Mesendoderm (in vitro differentiated cells): ENCODE results near the gene ABCA4. TPM values are rescaled to one million over a fixed set of nuclear protein-coding genes. Genes with fewer than 3 reads are reported as not detected.
"Not testable (repeated sequence)": the region's sequence is repeated elsewhere in the genome, so short reads cannot be mapped to it uniquely, and the experiment has no call there.

Experiments
- DNase-seq: peaks from one replicate; pipeline ENCODE4 v3.0.0; 2013
- H2AK5ac ChIP-seq: 2 replicates; pipeline ENCODE4 v1.6.1; 2013; ENCODE audit warnings: low read length, inconsistent platforms
- H2BK120ac ChIP-seq: 2 replicates; pipeline ENCODE4 v1.6.1; 2013; ENCODE audit warnings: low read depth, mild to moderate bottlenecking, low read length, moderate library complexity, mixed read lengths
- H2BK15ac ChIP-seq: replicated peaks from 2 replicates; pipeline ENCODE4 v1.6.1; 2013; ENCODE audit warnings: low read depth, mild to moderate bottlenecking, moderate library complexity
- H2BK5ac ChIP-seq: 2 replicates; pipeline ENCODE4 v1.6.1; 2013; ENCODE audit warnings: low read length, inconsistent platforms
- H3K18ac ChIP-seq: 2 replicates; pipeline ENCODE4 v1.6.1; 2013; ENCODE audit warnings: mild to moderate bottlenecking, low read length, mixed read lengths
- H3K23ac ChIP-seq: one replicate; pipeline ENCODE4 v1.6.1; 2013; ENCODE audit warnings: low read length
- H3K27ac ChIP-seq: 2 replicates; pipeline ENCODE4 v1.5.1; 2013; ENCODE audit warnings: low read depth, mild to moderate bottlenecking, inconsistent platforms, low read length, moderate library complexity
- H3K27me3 ChIP-seq: 2 replicates; pipeline ENCODE4 v1.6.1; 2013; ENCODE audit warnings: low read length, control low read depth, mild to moderate bottlenecking, inconsistent platforms; ENCODE audit not compliant: insufficient read depth, poor library complexity
- H3K36me3 ChIP-seq: 2 replicates; pipeline ENCODE4 v1.6.1; 2013; ENCODE audit warnings: low read length, inconsistent platforms; ENCODE audit not compliant: control insufficient read depth, insufficient read depth
- H3K4ac ChIP-seq: one replicate; pipeline ENCODE4 v1.6.1; 2013; ENCODE audit warnings: low read depth, mild to moderate bottlenecking, low read length, moderate library complexity
- H3K4me1 ChIP-seq: 2 replicates; pipeline ENCODE4 v1.6.1; 2013; ENCODE audit warnings: low read depth, low read length, inconsistent platforms; ENCODE audit not compliant: control insufficient read depth
- H3K4me2 ChIP-seq: 2 replicates; pipeline ENCODE4 v1.6.1; 2013; ENCODE audit warnings: low read length
- H3K4me3 ChIP-seq: 2 replicates; pipeline ENCODE4 v1.5.1; 2013; ENCODE audit warnings: mild to moderate bottlenecking, low read length
- H3K56ac ChIP-seq: one replicate; pipeline ENCODE4 v1.6.1; 2013; ENCODE audit warnings: low read length
- H3K79me1 ChIP-seq: 2 replicates; pipeline ENCODE4 v1.6.1; 2013; ENCODE audit warnings: low read length, inconsistent platforms
- H3K79me2 ChIP-seq: 2 replicates; pipeline ENCODE4 v1.6.1; 2013; ENCODE audit warnings: mild to moderate bottlenecking, low read length; ENCODE audit not compliant: control insufficient read depth, insufficient read depth
- H3K9ac ChIP-seq: 2 replicates; pipeline ENCODE4 v1.6.1; 2013; ENCODE audit warnings: low read length, inconsistent platforms
- H4K5ac ChIP-seq: one replicate; pipeline ENCODE4 v1.6.1; 2013; ENCODE audit warnings: low read length
- H4K8ac ChIP-seq: one replicate; pipeline ENCODE4 v1.6.1; 2013; ENCODE audit warnings: low read depth, mild to moderate bottlenecking, control low read depth, low read length, moderate library complexity
- WGBS: extraction: QIAGEN DNeasy Blood & Tissue Kit; methylation state at CpG from one replicate; pipeline ENCODE4 v1.1.7; 2013; ENCODE audit warnings: low lambda C conversion rate, missing lambda C conversion rate; ENCODE audit not compliant: insufficient coverage; ENCODE audit errors: extremely low coverage; 5-methylcytosine and 5-hydroxymethylcytosine counted together
- polyA plus RNA-seq, 2 experiments: library from polyadenylated mRNA; stranded (reverse); fragments of 200-250 nt; gene quantifications; one replicate each; pipeline ENCODE4 v1.2.3, GENCODE V29; 2013

ABCA4 gene
- polyA plus RNA-seq (2013, experiment 1 of 2): 0.17 TPM
- 0.07 TPM for polyA plus RNA-seq (2013, experiment 2 of 2)

DNA sequence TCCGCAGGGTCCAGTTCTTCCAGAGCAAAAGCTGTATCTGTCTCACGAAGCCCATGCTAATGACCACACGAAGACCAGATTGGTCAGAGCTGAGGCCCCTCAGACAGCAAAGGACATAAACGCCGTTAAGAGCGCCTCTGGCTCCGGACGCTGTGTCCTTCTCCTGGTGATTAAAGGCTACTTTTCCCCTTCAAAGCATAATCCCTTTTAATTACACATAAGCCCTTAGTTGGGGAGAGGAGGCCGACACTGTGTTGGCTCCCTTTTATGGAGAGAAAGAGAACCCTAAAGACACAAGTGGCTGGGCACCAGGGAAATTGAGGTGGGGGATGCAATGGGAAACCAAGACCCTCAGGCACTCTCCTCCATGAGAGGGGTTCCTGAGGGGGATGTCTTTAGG lies at the start of gene ABCA4:
Gene ABCA4, minus strand, starts transcription at position 158 of the 400 bp plus-strand sequence. Its CDS starts 103 bp downstream, at position 55.
- peaks cover 9% of the 10 kb centered on the region for H3K4me1 ChIP-seq
- WGBS: no CpG with 5 or more reads among the region's 9 CpGs

DNA sequence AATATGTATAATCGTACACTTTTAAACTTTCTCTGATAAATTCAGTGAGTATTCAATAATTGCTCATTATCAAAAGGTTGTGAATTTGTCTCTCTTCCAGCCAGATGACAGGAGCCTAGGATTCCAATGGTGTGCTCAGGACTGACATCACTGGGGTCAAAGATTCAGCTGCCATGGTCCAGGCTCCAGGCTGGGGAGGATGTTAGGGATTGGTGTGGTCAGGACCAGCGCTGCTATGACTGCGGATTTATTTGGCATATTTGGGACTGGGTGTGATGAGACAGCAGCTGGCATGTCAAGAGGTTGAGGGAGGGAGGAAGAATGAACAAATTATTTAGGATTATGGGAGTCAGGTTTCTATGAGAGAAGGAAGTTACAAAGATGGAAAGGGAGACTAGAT lies 48.2 kb upstream of the ABCA4 start:
- H3K79me2 ChIP-seq: no peaks in the 10 kb centered on the region
- no peak overlapping the region for H3K23ac ChIP-seq
- no peaks in the 10 kb centered on the region for H3K79me1 ChIP-seq
- H2AK5ac ChIP-seq: no peak overlapping the region
- H3K56ac ChIP-seq: no peak overlapping the region
- no peak overlapping the region for H3K4me2 ChIP-seq
- H4K8ac ChIP-seq: no peak overlapping the region
- H3K27me3 ChIP-seq: no peaks in the 10 kb centered on the region
- no peak overlapping the region for H2BK5ac ChIP-seq
- H3K27ac ChIP-seq: no peak overlapping the region
- H2BK15ac ChIP-seq: no peak overlapping the region
- H4K5ac ChIP-seq: no peak overlapping the region
- DNase-seq: no peak
- no peak overlapping the region for H3K9ac ChIP-seq
- H3K36me3 ChIP-seq: peaks cover 4% of the 10 kb centered on the region
- H3K4me1 ChIP-seq: no peaks in the 10 kb centered on the region
- H3K18ac ChIP-seq: no peak overlapping the region
- 100% methylated on average over 1 of the region's 3 CpGs for WGBS
- no peak overlapping the region for H3K4ac ChIP-seq
- H2BK120ac ChIP-seq: no peak overlapping the region
- no peak overlapping the region for H3K4me3 ChIP-seq

More for the DNA sequence above, at the start of gene ABCA4:
- Histone ChIP-seq H3K56ac (no peak within 1 kb of the TSS), H2AK5ac (no peak within 1 kb of the TSS), H3K27me3 (no peaks in the 10 kb centered on the region), H3K4me3 (no peak within 1 kb of the TSS), H3K79me1 (no peaks in the 10 kb centered on the region), H2BK5ac (no peak within 1 kb of the TSS), H4K8ac (no peak within 1 kb of the TSS), H2BK15ac (no peak within 1 kb of the TSS), H3K79me2 (no peaks in the 10 kb centered on the region), H3K4me2 (no peak within 1 kb of the TSS), H2BK120ac (no peak within 1 kb of the TSS), H3K9ac (no peak within 1 kb of the TSS), H3K18ac (no peak within 1 kb of the TSS), H3K4ac (no peak within 1 kb of the TSS), H3K27ac (no peak within 1 kb of the TSS), H3K36me3 (no peaks in the 10 kb centered on the region), H3K23ac (no peak within 1 kb of the TSS), H4K5ac (no peak within 1 kb of the TSS)
- DNase-seq: no peak

GRCh38 chr1:94165843-94166242 lies 44.9 kb upstream of the ABCA4 start:
- Histone ChIP-seq H3K23ac (no peak overlapping the region), H2BK5ac (no peak overlapping the region), H3K27me3 (no peaks in the 10 kb centered on the region), H3K4me3 (no peak overlapping the region), H3K79me1 (no peaks in the 10 kb centered on the region), H4K5ac (no peak overlapping the region), H3K79me2 (no peaks in the 10 kb centered on the region), H3K56ac (no peak overlapping the region), H3K4me2 (no peak overlapping the region), H3K9ac (no peak overlapping the region), H2BK15ac (no peak overlapping the region), H3K36me3 (no peaks in the 10 kb centered on the region), H4K8ac (no peak overlapping the region), H3K27ac (no peak overlapping the region), H2AK5ac (no peak overlapping the region), H3K4me1 (peaks cover 1% of the 10 kb centered on the region), H3K4ac (no peak overlapping the region), H2BK120ac (no peak overlapping the region), H3K18ac (no peak overlapping the region)
- no peak for DNase-seq
- WGBS: no CpG with 5 or more reads among the region's 5 CpGs

- not testable (repeated sequence) for H3K36me3 ChIP-seq, H2AK5ac ChIP-seq
- no CpG with 5 or more reads among the region's 2 CpGs for WGBS
Measured at GRCh38 chr1:94164885-94165284, 43.9 kb upstream of the ABCA4 start.

GRCh38 chr1:94164121-94164520 lies 43.2 kb upstream of the ABCA4 start:
- H2BK120ac ChIP-seq, H3K79me1 ChIP-seq, H3K27ac ChIP-seq, H3K4me1 ChIP-seq, H3K18ac ChIP-seq, H2AK5ac ChIP-seq, H4K5ac ChIP-seq, H3K4me3 ChIP-seq, H3K36me3 ChIP-seq, H4K8ac ChIP-seq, H3K27me3 ChIP-seq, H3K4me2 ChIP-seq, H3K9ac ChIP-seq, H3K23ac ChIP-seq, H2BK5ac ChIP-seq, H3K79me2 ChIP-seq, H2BK15ac ChIP-seq, H3K4ac ChIP-seq, DNase-seq, H3K56ac ChIP-seq: not testable (repeated sequence)
- WGBS: no CpG with 5 or more reads among the region's 1 CpG

More at GRCh38 chr1:94164885-94165284, 43.9 kb upstream of the ABCA4 start:
- H3K79me1 ChIP-seq, H3K4ac ChIP-seq, H3K9ac ChIP-seq, H3K27ac ChIP-seq, DNase-seq, H2BK15ac ChIP-seq, H2BK120ac ChIP-seq, H3K4me2 ChIP-seq, H4K8ac ChIP-seq, H3K18ac ChIP-seq, H3K27me3 ChIP-seq, H3K23ac ChIP-seq, H3K4me3 ChIP-seq, H2BK5ac ChIP-seq, H3K56ac ChIP-seq, H3K79me2 ChIP-seq, H4K5ac ChIP-seq, H3K4me1 ChIP-seq: not testable (repeated sequence)

GRCh38 chr1:94163249-94163648 lies 42.3 kb upstream of the ABCA4 start:
- H3K79me2 ChIP-seq, H3K27ac ChIP-seq, H3K4me3 ChIP-seq, H2BK120ac ChIP-seq, H3K23ac ChIP-seq, H2BK15ac ChIP-seq, H3K36me3 ChIP-seq, H3K4me1 ChIP-seq, H3K27me3 ChIP-seq, H4K5ac ChIP-seq, H3K56ac ChIP-seq, H3K9ac ChIP-seq, H2BK5ac ChIP-seq, H4K8ac ChIP-seq, H3K4me2 ChIP-seq, H3K18ac ChIP-seq, H3K4ac ChIP-seq, H2AK5ac ChIP-seq, DNase-seq, H3K79me1 ChIP-seq: not testable (repeated sequence)
- WGBS: no CpG with 5 or more reads among the region's 5 CpGs
